Stimulated activated CD4-positive, alpha-beta T cell treated with anti-CD3 and anti-CD28 coated beads, Interleukin-2, amount 100 ng/mL, for 4 hours (primary cell): ENCODE measurements around the gene POLE.

Experiments used
- DNase-seq: peaks from one replicate; pipeline ENCODE4 v3.0.0-alpha.2; 2020; ENCODE audit warnings: low read depth

Gene POLE

DNA sequence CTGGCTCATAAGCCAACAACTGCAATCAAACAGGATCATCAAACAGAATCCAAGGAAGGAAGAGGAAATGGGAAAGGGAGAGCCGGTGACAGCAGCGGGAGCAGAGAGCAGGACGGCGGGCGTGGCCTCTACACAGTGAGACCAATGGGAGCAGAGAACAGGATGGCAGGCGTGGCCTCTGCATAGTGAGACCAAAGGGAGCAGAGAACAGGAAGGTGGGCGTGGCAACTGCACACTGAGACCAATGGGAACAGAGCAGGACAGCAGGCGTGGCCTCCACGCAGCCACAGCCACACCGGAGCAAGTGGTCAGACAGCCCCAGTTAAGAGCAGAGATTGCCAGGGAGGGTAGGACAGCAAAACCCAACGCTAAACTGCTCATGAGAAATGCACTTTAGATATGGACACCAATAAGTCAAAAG is 93.2 kb downstream of the POLE start:
- no peak for DNase-seq

DNA sequence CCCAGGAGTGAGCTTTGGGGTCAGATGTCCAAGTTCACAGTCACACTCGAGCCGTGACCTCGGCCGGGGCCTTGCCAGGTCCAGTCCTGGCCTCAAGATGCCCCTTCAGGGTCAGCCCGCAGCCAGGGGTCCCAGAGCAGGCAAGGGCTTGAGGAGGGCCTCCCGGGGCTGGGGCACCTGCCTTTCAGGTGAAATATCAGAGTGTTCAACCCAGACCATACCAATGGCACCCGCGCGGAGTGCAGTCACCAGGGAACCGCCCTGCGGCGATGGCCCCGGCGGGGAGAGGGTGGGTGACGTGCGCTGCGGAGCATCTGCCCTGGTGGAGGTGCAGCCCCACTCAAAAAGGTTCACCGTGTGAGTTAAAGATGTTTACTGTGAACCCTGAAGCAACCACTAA is 93.6 kb downstream of the POLE start:
- no peak for DNase-seq

DNA sequence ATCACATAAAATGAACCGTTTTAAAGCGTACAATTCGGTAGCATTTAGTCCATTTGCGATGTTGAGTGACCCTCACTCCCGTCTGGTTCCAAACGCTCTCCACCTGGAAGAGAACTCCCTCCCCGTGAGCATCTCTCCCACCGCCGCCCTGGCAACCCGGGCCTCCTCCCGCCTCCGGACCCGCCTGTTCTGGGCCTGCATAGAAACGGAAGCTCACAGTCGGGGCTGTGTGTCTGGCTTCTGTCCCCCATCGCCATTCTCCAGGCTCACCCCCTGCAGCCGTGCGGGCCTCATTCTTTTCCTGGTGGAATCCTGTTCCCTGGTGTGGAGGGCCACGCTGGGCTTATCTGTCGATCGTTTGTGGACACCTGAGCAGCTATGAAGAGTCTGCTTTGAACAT is 94.1 kb downstream of the POLE start:
- DNase-seq, result no peak

DNA sequence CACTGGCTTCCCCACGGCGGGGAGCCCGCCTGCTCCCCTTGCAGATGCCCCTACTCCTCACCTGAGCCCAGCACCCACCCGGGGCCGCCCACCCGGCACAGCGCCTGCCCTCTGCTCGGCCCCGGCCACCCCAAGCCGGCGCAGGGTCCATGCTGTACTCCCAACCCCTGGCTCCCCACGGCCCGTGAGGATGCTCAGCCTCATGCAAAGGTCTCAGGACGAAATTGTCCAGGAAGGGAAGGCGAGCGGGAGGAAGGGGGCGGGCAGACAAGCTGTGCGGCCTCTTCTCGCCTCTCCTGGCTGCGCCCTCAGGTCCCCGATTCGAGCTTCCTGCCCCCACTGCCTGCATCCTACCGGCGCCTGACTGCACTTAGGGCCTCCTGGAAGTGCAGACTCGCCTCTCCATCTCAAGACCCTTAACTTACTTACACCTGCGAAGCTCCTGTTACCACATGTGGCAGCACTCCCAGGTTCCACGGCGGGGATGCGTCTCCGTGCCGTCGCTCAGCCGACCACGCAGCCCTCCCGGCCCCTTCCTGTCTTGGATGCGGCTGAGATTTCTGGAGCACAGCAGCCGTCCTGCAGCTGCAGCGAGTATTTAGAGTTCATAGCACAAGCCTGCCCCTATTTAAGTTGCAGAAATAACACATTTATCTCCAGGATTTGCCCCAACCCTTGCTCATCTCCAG is 94.7 kb downstream of the POLE start:
- no peak for DNase-seq

DNA sequence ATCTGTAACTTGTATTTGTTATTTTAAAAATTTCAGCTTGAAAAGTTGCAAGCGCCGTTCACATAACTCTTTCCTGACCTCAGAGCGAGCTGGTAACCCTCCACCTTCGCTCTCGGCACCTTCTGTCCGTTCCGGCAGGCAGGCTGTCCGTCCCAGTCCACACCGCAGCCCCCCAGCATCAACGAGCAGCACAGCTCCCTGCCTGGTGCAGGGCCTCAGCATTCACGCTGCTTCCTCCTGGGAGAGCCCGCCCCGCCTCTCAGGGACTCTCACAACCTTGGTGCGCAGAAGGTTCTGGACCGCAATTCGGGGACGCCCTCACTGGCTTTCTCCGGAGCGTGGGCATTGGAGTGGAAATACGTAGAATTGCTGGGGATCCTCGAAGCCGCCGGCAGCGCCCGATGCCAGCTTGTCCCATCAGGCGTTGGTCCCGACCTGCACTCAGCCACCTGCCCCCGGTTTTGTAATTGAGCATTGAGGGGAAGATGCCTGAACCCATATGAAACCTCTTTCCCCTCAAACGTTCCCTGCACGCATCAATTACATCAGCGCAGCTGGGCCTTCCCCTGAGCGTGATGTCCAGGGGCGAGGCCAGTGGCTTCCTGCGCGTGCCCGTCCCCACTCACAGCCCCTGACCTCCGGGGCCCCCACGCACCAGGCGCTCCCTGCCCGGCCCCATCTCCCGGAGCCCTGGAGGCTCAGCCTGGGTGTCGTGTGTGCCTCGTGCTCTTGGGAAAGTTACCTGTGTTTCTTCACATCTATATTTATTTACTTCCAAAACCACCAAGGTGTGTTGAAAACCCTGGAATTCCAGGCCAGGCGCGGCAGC is 95.8 kb downstream of the POLE start:
- DNase-seq, result no peak

DNA sequence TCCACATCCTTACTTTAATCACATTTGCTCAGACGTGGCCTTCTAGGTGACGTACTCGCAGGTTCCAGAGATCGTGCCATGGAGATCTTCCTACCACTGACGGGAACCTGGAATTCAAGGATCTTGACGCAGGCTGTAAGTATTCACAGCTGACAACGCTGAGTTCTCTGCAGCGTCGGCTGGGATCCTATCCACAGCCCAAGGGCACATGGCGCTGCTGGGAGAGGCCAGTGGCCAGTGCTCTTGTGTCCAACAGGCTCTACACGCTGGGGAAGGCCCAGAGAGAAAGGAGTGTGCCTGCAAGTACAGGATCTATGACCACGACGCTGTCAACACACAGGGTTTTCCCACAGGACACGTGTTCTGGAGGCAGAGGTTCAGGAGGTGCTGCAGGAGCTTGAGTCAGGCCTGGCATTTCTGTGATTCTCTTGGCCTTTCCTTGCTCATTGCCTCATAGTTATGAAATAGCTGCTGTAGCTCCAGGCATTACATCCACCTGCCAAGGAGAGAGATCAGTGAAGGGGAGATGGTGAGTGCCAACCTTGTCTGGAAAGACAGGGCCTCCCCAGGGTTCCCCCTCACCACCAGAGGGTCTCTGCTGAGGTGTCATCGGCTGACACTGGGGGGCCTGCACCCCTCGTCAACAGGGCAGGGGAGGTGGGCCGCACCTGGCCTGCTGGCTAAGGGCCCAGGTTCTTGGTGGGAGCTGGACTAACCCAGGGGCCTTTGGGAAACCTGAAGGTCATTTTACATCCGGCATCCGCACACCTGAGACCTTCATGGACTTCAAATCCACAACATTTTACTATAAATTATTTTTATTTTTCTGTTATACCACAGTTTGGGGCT is 98.1 kb downstream of the POLE start:
- no peak for DNase-seq

DNA sequence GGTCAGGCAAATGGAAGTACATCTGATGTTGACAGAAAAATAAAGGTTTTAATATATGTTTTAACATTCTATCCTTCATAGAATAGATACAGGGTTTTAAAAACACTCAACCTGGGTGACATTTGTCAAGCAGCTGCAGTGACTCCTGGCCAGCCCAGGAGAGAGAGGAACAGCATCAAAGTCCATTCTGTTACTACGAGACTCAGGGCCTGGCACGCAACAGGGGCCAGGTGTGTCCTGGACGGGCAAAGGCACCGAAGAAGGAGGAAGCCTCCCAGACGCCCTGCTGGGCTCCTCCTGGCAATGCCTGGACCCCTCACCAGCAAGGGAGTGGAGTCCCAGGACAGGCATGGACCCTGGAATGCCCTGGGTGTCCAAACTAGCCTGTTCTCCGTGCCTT is 98.8 kb downstream of the POLE start:
- no peak for DNase-seq

DNA sequence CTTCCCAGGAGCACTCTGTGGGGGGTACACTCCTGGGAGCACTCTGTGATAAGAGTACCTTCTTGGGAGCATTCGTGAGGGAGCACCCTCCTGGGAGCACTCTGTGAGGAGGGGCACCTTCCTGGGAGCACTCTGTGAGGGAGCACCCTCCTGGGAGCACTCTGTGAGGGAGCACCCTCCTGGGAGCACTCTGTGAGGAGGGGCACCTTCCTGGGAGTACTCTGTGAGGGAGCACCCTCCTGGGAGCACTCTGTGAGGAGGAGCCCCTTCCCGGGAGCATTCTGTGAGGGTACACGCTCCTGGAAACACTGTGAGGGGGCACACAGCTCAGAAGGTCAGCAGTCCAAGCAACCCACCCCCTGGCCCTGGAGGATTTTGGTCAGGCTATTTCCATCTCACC is 99.4 kb downstream of the POLE start:
- DNase-seq, result no peak

DNA sequence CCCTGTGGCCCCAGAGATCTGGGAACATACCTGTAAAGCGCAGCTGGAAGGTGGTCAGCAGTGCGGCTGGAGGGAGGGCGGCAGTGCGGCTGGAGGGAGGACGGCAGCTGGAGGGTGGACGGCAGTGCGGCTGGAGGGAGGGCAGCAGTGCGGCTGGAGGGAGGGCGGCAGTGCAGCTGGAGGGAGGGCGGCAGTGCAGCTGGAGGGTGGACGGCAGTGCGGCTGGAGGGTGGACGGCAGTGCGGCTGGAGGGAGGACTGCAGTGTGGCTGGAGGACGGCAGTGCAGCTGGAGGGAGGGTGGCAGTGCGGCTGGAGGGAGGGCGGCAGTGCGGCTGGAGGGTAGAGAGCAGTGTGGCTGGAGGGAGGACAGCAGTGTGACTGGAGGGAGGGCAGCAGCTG is 100.2 kb downstream of the POLE start:
- no peak for DNase-seq

DNA sequence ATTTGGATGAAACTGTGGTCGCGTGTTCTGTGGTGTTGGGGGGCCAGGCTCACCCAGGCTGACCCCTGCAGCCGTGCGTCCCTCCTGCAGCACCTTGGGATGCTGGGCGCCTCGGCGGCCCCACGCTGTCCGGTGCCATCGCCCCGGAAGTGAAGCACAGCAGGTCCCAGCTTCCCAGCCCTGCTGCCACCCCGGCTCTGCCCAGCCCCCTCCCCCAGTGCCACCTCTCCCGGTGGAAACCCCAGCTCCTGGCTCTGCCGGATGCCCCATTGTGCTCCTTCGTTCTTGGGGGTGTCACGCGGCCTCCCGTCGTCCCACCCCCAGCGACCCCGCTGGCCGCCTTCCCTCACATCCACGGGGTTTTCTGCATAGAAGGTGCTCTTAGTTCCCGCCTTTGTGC is 102.0 kb downstream of the POLE start:
- no peak for DNase-seq

DNA sequence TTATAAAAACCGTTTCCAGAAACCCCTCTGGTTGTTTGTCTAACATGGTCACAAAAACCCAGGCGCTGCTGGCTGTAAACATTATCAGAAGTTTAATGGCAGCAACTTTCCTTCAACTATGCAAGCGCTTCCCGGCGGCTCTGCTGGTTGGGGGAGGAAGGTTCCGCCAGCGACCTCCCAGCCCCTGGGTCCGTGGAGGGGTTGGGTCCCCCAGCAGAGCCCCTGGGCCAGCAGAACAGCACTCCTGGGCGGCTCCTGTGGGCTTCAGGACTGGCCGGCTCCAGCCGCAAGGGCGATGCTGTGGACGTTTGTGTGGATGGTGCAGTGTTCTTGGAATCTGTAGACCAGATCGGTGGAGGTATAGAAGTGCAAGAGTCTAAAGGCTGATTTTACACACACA is 102.7 kb downstream of the POLE start:
- DNase-seq, result no peak

DNA sequence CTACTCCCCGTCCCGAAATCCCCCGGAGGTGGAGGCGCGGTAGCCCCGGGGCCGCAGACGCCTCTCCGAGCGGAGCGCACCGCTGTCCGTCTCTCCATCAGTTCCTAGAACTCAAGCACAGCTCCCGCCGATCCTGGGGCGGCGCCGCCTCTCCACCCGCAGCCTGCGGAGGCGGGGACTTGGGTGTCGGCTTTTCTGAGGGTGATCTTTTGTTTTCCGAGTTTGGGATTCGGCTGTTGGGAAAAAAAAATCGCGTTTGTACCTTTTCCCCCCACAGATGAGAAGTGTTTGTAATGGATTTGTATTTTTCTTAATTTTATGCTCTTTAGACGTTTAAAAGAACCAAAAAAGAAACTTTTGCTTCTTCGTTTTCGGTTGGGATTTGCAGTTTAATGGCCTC is 103.4 kb downstream of the POLE start:
- no peak for DNase-seq

DNA sequence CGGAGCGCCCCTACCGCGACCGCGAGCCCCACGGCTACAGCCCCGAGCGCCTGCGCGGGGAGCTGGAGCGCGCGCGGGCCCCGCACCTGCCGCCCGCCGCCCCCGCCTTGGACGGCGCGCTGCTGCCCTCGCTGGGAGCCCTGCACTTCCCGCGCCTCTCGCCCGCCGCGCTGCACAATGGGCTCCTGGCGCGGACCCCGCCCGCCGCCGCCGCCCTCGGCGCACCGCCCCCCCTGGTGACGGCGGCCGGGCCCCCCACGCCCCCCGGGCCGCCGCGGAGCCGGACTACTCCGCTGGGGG is 103.8 kb downstream of the POLE start:
- no peak for DNase-seq

DNA sequence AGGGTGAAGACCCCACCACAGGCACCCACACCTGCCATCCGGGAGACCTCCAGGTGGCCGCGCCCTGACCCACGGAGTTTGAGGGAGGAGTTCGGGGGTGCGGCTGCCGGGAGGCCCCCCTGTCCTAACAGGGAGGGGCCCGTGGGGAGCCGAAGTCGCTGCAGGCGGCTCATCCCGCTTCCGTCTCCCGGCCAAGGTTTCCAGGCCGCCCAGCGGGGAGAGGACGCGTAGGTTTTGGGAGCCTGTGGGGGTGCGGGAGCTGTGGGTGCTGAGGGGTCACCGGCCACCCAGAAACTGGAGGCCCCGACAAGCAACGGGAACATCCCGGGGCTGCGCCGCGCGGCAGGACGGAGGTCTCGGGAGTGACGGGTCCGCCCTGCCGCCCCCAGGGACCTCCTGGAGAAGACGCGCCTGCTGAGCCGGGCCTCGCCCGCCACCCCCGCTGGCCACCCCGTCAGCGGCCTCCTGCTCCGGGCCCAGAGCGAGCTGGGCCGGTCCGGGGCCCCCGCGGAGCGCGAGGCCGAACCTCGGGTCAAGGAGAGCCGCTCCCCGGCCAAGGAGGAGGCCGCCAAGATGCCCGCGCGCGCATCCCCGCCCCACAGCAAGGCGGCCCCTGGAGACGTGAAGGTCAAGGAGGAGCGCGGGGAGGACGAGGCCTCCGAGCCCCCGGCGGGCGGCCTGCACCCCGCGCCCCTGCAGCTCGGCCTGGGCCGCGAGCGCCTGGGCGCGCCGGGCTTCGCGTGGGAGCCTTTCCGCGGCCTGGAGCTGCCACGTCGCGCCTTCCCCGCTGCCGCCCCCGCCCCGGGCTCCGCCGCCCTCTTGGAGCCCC is 104.3 kb downstream of the POLE start:
- no peak for DNase-seq

DNA sequence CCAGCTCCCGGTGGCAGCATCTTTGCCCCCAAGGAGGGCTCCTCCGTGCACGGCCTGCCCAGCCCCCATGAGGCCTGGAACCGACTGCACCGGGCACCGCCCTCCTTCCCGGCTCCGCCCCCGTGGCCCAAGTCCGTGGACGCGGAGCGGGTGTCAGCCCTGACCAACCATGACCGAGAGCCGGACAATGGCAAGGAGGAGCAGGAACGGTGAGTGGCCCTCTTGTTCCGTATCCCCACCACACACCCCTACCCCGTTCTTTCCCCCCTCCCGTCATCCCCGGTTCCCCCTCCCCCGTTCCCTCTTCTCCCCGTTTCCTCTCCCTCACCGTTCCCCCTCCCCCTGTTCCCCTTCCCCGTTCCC is 105.1 kb downstream of the POLE start:
- no peak for DNase-seq

DNA sequence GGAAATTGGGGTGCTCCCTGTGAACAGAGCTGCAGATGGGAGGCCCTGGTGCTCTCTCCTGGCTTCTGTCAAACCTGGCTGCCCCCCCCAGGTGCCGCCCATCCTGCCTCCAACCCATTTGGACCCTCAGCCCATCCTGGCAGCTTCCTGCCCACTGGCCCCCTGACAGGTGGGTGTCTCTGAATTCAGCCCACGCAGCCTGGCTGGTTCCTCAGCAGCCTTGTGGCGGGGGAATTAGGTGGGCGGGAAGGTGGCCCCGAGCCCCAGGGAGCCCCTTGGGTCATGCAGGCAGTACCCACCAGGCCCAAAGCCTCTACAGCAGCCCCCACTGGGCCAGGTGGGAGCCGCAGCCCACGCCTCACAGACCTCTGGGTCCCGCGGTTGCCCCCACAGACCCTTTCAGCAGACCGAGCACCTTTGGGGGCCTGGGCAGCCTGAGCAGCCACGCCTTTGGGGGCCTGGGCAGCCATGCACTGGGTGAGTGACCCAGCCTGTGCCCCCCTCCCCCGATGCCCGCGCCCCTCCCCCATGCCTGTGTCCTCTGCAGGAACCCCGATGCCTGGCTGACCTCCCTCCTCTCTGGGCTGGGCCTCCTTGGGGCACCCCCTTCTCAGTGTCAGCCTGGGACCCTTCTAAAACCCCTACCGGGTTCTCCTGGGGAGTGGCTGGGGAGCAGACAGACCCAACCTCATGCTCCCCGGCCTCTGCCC is 105.6 kb downstream of the POLE start:
- DNase-seq, result no peak

DNA sequence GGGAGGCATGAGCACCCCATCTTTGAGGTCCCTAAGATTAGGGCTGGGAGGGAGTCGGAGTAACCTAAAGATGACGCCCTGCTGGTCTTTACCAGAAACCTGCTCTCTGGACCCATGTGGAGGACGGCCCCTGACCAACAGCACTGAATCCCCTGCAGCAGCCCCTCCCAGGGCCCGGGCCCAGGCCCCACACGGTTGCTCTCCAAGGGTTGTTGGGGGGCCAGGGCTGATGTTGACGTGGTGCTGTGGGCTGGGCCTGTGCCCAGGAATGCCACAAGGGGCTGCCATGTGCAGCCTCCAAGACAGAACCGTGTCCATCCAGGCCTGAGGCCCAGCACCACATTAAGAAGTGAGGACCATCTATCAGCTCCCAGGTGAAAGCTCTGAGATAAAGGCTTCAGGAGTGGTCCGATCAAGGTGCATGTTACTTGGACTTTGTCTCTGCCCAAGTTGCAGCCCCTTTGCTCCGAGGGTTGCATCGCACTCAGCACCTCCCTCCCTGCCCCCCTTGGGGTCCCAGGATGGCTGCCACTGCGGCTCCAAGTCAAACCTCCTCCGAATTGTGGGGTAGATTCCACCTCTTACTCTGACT is 106.3 kb downstream of the POLE start:
- no peak for DNase-seq

DNA sequence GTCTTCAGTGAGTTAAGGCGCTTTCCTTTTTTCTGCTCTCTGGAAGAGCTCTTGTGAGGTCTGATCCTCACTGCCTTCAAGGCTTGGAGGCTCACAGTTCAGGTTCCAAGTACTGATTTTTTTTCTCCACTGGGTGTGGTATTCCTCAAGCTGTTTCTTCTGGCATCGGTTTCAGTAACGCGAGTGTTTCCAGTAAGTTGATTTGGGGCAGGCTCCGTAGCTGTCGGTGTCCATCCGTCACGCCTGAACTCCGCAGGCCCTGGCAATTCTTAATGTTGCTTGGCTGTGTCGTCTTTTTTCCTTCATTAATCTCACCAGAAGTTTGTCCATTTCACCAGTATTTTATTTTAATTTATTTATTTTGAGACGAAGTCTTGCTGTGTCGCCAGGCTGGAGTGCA is 107.4 kb downstream of the POLE start:
- DNase-seq, result no peak

DNA sequence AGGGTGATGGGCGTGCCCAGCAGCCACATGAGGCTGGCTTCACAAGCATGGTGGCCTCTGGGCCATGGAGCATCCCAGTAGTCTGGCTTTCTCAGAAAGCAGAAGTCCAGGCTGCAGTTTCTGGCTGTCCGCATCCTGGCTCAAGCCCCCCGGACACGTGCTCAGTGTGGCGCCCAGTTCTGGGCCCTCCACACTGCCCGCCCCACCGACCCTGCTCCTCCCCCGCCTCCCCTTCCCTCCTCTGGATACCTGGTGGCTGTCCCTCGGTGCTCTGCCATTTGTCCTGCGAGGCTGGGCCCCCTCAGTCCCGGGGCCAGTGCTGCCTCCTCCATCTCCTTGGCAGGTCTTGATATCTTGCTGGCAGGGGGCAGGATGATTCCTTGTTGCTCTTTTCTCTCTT is 108.3 kb downstream of the POLE start:
- no peak for DNase-seq

DNA sequence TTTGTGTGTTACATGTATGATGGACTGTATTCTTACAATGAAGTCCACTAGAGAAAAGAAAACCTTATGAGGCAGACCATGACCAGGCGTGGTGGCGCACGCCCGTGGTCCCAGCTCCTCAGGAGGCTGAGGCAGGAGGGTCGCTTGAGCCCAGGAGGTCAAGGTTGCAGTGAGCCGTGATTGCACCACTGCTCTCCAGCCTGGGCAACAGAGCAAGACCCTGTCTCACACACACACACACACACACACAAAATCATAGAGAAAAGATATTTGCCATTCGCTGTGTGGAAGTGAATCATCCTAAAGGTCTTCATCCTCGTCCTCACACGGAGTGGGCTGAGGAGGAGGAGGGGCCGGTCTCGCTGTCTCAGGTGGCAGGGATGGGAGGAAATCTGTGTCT is 109.0 kb downstream of the POLE start:
- no peak for DNase-seq

DNA sequence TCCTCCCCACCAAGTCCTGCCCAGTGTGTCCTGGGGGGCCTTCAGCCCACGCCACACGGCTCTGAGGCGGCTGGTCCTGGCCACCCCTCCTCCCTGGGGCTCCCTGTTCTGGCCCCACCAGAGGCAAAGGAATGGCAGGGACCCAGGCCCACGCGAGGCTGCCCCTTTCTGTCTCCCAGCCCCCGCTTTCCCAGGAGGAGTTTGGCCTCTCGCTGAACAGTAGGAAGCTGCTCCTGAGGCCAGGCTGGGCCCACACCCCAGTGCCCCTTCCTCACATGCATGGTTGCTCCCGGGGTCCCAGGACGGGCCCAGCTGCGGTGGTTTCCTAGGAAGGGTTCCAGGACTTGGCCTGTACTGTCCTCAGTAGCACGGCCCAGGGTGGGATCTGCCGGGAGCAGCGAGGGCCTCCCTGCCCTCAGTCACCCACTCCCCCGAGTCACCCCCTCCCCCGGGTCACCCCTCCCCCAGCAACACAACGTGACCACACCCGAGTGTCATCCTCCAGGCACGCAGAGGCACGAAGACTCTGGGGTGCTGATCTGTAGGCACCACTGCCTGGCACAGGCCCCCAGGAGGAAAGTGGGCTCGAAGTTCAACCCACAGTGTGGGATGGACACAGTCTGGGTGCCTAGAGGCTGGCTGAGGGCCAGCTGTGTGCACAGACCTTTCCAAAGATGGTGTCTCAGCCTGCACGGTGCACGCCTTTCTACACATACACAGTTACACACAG is 109.8 kb downstream of the POLE start:
- DNase-seq, result no peak
